Transverse colon (tissue), 4 donors: ENCODE results near the gene RGS19.

Experiments
- EP300 ChIP-seq: sonication (generic); formaldehyde crosslinking; IDR thresholded peaks from one replicate; pipeline ENCODE4 v1.6.1; 2017; ENCODE audit warnings: antibody characterized with exemption, low read depth
- POLR2A ChIP-seq: fragments of 450-650 bp; IDR thresholded peaks from one replicate; pipeline ENCODE4 v1.6.1; 2016; ENCODE audit warnings: antibody characterized with exemption, mild to moderate bottlenecking, moderate library complexity
- POLR2AphosphoS5 ChIP-seq, 3 donors: sonication (generic); formaldehyde crosslinking; IDR thresholded peaks; one replicate each; pipeline ENCODE4 v1.6.1; 2016; ENCODE audit warnings: antibody characterized with exemption in 3 of 3
- TF ChIP-seq, protein P1 (sequence below), 5 experiments: fragments of 200-600 bp in 3 of 5; fragments of 450-650 bp in 2 of 5; sonication (generic) in 3 of 5; IDR thresholded peaks; 1 replicate in 2 of 5; 2 replicates in 3 of 5; pipeline ENCODE4 v1.5.1; 2016 to 2017; ENCODE audit warnings: antibody characterized with exemption in 5 of 5, inconsistent platforms in 3 of 5, mild to moderate bottlenecking in 2 of 5, moderate library complexity in 1 of 5

DNA sequence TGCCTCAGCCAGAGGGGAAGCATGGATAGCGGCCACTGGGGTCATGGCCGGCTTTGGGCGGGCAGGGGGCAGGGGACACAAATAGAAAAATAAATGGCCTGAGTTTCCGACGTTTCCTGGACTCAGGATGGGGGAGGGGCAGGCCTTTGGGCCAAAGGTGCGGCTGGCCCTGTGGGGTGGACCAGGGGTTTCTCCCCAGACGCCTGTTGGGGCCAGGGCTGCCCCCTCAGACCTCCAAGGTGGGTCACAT, 22.8 kb downstream of the RGS19 start:
- TF ChIP-seq POLR2A = no peak
- TF ChIP-seq, protein P1, sequence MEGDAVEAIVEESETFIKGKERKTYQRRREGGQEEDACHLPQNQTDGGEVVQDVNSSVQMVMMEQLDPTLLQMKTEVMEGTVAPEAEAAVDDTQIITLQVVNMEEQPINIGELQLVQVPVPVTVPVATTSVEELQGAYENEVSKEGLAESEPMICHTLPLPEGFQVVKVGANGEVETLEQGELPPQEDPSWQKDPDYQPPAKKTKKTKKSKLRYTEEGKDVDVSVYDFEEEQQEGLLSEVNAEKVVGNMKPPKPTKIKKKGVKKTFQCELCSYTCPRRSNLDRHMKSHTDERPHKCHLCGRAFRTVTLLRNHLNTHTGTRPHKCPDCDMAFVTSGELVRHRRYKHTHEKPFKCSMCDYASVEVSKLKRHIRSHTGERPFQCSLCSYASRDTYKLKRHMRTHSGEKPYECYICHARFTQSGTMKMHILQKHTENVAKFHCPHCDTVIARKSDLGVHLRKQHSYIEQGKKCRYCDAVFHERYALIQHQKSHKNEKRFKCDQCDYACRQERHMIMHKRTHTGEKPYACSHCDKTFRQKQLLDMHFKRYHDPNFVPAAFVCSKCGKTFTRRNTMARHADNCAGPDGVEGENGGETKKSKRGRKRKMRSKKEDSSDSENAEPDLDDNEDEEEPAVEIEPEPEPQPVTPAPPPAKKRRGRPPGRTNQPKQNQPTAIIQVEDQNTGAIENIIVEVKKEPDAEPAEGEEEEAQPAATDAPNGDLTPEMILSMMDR (IDR thresholded peaks at IDR 0.05) = no peak
- no peak for TF ChIP-seq POLR2AphosphoS5 (IDR thresholded peaks at IDR 0.05)
- TF ChIP-seq EP300 = no peak
